HEK293T (cell line): Measurements from ENCODE around the gene SMIM3.

Experiments used
- BHLHE40 ChIP-seq: fragments of 450-650 bp; IDR thresholded peaks from 2 replicates; pipeline ENCODE4 v1.6.1; 2016; ENCODE audit warnings: mild to moderate bottlenecking, moderate library complexity, borderline replicate concordance
- FOXA1 ChIP-seq: fragments of 450-650 bp; IDR thresholded peaks from 2 replicates; pipeline ENCODE4 v1.6.1; 2016; ENCODE audit warnings: mild to moderate bottlenecking
- FOXK2 ChIP-seq: fragments of 450-650 bp; IDR thresholded peaks from 2 replicates; pipeline ENCODE4 v1.6.1; 2016; ENCODE audit warnings: mild to moderate bottlenecking
- FOXM1 ChIP-seq: fragments of 450-650 bp; IDR thresholded peaks from 2 replicates; pipeline ENCODE4 v1.6.1; 2017; ENCODE audit warnings: mild to moderate bottlenecking, borderline replicate concordance
- HDGF ChIP-seq: fragments of 450-650 bp; IDR thresholded peaks from 2 replicates; pipeline ENCODE4 v1.6.1; 2017; ENCODE audit warnings: antibody characterized with exemption, borderline replicate concordance
- TARDBP ChIP-seq: fragments of 450-650 bp; IDR thresholded peaks from 2 replicates; pipeline ENCODE4 v1.6.1; 2016
- TF ChIP-seq, protein P1 (sequence below): fragments of 450-650 bp; IDR thresholded peaks from 2 replicates; pipeline ENCODE4 v1.6.1; 2016

GRCh38 chr5:150757087-150757649 lies 21.4 kb upstream of the SMIM3 start:
- TF ChIP-seq TARDBP (no peak), FOXM1 (no peak), FOXA1 (no peak), BHLHE40 (no peak), HDGF (no peak), FOXK2 (no peak)
- TF ChIP-seq, protein P1, sequence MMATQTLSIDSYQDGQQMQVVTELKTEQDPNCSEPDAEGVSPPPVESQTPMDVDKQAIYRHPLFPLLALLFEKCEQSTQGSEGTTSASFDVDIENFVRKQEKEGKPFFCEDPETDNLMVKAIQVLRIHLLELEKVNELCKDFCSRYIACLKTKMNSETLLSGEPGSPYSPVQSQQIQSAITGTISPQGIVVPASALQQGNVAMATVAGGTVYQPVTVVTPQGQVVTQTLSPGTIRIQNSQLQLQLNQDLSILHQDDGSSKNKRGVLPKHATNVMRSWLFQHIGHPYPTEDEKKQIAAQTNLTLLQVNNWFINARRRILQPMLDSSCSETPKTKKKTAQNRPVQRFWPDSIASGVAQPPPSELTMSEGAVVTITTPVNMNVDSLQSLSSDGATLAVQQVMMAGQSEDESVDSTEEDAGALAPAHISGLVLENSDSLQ = no peak
